SU-DHL-6 (cell line): Measurements from ENCODE around the gene ZBTB3.
A peak's percentile ranks its signal among the peaks of the same experiment; 100 is the strongest.

Experiments used
- H2AFZ ChIP-seq: fragments of 200-600 bp; sonication (generic); 2 replicates; pipeline ENCODE4 v1.6.1; 2014; ENCODE audit warnings: low read depth, mild to moderate bottlenecking, moderate library complexity, mixed read lengths, antibody characterized with exemption, low read length; ENCODE audit not compliant: severe bottlenecking
- H3F3A ChIP-seq: fragments of 200-600 bp; shearing (Covaris generic); 2 replicates; pipeline ENCODE4 v1.6.0; 2016; ENCODE audit warnings: antibody characterized with exemption, mild to moderate bottlenecking; ENCODE audit not compliant: insufficient read depth
- H3K27ac ChIP-seq: fragments of 200-600 bp; sonication (generic); 2 replicates; pipeline ENCODE4 v1.5.1; 2016; ENCODE audit warnings: low read depth, mild to moderate bottlenecking, low read length, moderate library complexity, mixed read lengths
- H3K27me3 ChIP-seq: fragments of 200-600 bp; sonication (generic), shearing (Covaris generic); 2 replicates; pipeline ENCODE4 v1.6.0; 2014; ENCODE audit warnings: mild to moderate bottlenecking, low read length
- H3K36me3 ChIP-seq: fragments of 200-600 bp; sonication (generic); 2 replicates; pipeline ENCODE4 v1.6.1; 2014; ENCODE audit warnings: mild to moderate bottlenecking, low read length, mixed read lengths
- H3K4me2 ChIP-seq: fragments of 300-600, 200-600 bp; shearing (Covaris generic), sonication (generic); 2 replicates; pipeline ENCODE4 v1.6.0; 2014; ENCODE audit warnings: low read length, low read depth, mild to moderate bottlenecking; ENCODE audit not compliant: poor library complexity, severe bottlenecking
- H3K4me3 ChIP-seq: fragments of 200-600 bp; sonication (generic); 2 replicates; pipeline ENCODE4 v1.5.1; 2014; ENCODE audit warnings: antibody characterized with exemption, low read length, mild to moderate bottlenecking, mixed read lengths; ENCODE audit not compliant: insufficient read depth, poor library complexity, severe bottlenecking
- H3K79me2 ChIP-seq: fragments of 200-600 bp; sonication (generic); 2 replicates; pipeline ENCODE4 v1.6.1; 2014; ENCODE audit warnings: mild to moderate bottlenecking, low read length, moderate library complexity; ENCODE audit not compliant: insufficient read depth
- H3K9ac ChIP-seq: fragments of 200-600 bp; sonication (generic); 2 replicates; pipeline ENCODE4 v1.7.0; 2014; ENCODE audit warnings: mild to moderate bottlenecking, low read length
- H3K9me2 ChIP-seq: fragments of 200-600 bp; sonication (generic); replicated peaks from 2 replicates; pipeline ENCODE4 v1.6.1; 2014; ENCODE audit warnings: low read length; ENCODE audit not compliant: insufficient read depth
- H3K9me3 ChIP-seq: fragments of 200-600 bp; sonication (generic); 2 replicates; pipeline ENCODE4 v1.6.1; 2014; ENCODE audit warnings: low read length, mixed read lengths; ENCODE audit not compliant: insufficient read depth
- H4K20me1 ChIP-seq: fragments of 200-600 bp; sonication (generic); 2 replicates; pipeline ENCODE4 v1.6.1; 2014; ENCODE audit warnings: low read depth, mild to moderate bottlenecking, antibody characterized with exemption, low read length, moderate library complexity, mixed read lengths
- CTCF ChIP-seq: fragments of 200-600 bp; sonication (generic); IDR thresholded peaks from one replicate; pipeline ENCODE4 v1.5.1; 2017; ENCODE audit warnings: antibody characterized with exemption, mild to moderate bottlenecking, low read length, moderate library complexity; ENCODE audit not compliant: insufficient read depth, poor library complexity, severe bottlenecking
- EZH2phosphoT487 ChIP-seq: fragments of 200-600 bp; sonication (generic), shearing (Covaris generic); conservative IDR thresholded peaks from 2 replicates; pipeline ENCODE4 v1.6.1; 2018; ENCODE audit warnings: mild to moderate bottlenecking, antibody characterized with exemption, low read length, moderate library complexity, mixed read lengths

The ZBTB3 gene

DNA sequence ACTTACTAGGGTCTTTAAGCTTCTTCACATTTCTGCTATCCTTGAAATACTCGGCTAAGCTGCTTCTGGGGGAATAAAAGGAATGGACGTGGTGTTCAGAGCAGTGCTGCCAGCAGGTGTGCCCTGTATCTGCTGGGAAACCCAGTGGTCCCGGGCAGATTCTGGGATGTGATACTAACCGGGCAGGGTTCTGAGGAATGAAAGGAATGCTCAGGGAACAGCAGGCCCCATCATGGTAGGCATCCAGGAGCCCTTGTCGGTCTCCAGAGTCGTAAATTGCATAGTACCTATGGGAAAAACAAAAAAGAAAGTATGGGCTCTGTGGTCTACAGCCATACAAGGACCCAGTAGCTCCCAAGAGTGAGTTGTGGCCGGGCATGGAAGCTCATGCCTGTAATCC lies 42.3 kb upstream of the ZBTB3 start:
- no peaks in the 10 kb centered on the region for H3K9me2 ChIP-seq
- peaks cover 10% of the 10 kb centered on the region for H3F3A ChIP-seq
- no peak overlapping the region for H3K27ac ChIP-seq
- no peak overlapping the region for H3K9ac ChIP-seq
- H3K4me3 ChIP-seq, result no peak overlapping the region
- peaks cover 5% of the 10 kb centered on the region for H3K79me2 ChIP-seq
- H3K9me3 ChIP-seq, result no peaks in the 10 kb centered on the region
- no peaks in the 10 kb centered on the region for H3K27me3 ChIP-seq
- H3K4me2 ChIP-seq, result no peak overlapping the region
- H4K20me1 ChIP-seq, result no peaks in the 10 kb centered on the region
- H3K36me3 ChIP-seq, result peaks cover 19% of the 10 kb centered on the region
- H2AFZ ChIP-seq, result no peak overlapping the region
- no peak for TF ChIP-seq CTCF
- TF ChIP-seq EZH2phosphoT487, result no peak

DNA sequence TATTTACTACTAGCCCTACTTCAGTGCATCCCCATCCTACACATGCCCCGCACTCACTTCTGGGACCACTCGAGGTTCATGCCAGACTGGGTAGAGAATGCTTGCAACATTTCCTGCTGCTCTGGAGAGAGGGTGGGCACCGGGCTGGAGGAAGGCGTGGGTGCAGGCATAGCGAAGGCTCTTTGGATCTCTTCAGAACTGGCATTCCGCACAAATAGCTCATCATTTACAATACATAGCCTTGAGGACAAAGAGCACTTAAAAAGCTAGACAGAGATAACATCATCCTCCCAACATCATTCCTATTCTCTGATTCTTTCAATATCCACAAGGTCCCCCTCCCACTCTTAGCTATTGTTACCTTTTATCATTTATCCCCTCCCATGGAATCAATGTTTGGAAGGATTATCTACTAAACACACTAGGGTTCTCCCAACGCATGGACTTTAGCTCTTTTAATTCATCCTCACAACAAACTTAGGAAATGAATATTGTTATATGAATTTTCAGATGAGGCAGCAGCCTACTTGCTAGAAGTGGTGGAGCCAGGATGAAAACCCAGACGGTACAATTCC lies 40.3 kb upstream of the ZBTB3 start:
- peaks cover 26% of the 10 kb centered on the region for H3F3A ChIP-seq
- no peak overlapping the region for H2AFZ ChIP-seq
- no peak overlapping the region for H3K27ac ChIP-seq
- no peaks in the 10 kb centered on the region for H3K27me3 ChIP-seq
- H3K36me3 ChIP-seq, result peaks cover 19% of the 10 kb centered on the region
- no peaks in the 10 kb centered on the region for H3K9me3 ChIP-seq
- TF ChIP-seq EZH2phosphoT487, result no peak
- TF ChIP-seq CTCF, result no peak
- no peak overlapping the region for H3K4me2 ChIP-seq
- no peak overlapping the region for H3K9ac ChIP-seq
- peaks cover 19% of the 10 kb centered on the region for H3K79me2 ChIP-seq
- no peaks in the 10 kb centered on the region for H3K9me2 ChIP-seq
- no peak overlapping the region for H3K4me3 ChIP-seq
- H4K20me1 ChIP-seq, result no peaks in the 10 kb centered on the region

DNA sequence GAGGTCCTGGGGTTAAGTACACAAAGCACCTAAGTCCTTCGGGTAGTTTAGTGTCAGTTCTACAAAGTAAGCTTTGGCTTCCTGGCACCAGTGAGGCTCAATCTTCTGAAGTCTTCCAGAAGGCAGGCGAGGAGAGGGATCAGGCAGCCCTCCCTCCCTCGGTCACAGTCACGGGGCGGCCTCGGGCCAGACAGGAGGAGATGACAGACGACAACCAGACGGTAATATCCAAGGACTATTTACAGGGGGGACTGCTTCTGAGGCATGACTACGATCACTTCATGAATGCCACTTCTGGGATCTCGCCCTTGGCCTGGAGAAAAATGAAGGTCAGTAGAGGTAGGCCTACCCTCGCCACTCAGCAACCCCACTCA lies 38.2 kb upstream of the ZBTB3 start:
- peak overlapping the region; percentile 38 for H2AFZ ChIP-seq
- H3K9me2 ChIP-seq, result no peaks in the 10 kb centered on the region
- H3K79me2 ChIP-seq, result peaks cover 32% of the 10 kb centered on the region
- H3K27me3 ChIP-seq, result no peaks in the 10 kb centered on the region
- no peaks in the 10 kb centered on the region for H3K9me3 ChIP-seq
- no peaks in the 10 kb centered on the region for H4K20me1 ChIP-seq
- peaks cover 31% of the 10 kb centered on the region for H3F3A ChIP-seq
- peak overlapping the region; percentile 81 for H3K4me3 ChIP-seq
- H3K36me3 ChIP-seq, result peaks cover 19% of the 10 kb centered on the region
- peak overlapping the region; percentile 96 for H3K9ac ChIP-seq
- TF ChIP-seq CTCF (no peak), EZH2phosphoT487 (no peak)
- H3K4me2 ChIP-seq, result peak overlapping the region; percentile 88
- H3K27ac ChIP-seq, result peak overlapping the region; percentile 61
